ENCODE measurements around the gene ANKRD34A. TPM values are rescaled to one million over a fixed set of nuclear protein-coding genes. Genes with fewer than 3 reads are reported as not detected.

Gene ANKRD34A
- total and polyA plus RNA-seq, 10 donors: 0.57 to 3.1 (median 1.1) TPM

DNA sequence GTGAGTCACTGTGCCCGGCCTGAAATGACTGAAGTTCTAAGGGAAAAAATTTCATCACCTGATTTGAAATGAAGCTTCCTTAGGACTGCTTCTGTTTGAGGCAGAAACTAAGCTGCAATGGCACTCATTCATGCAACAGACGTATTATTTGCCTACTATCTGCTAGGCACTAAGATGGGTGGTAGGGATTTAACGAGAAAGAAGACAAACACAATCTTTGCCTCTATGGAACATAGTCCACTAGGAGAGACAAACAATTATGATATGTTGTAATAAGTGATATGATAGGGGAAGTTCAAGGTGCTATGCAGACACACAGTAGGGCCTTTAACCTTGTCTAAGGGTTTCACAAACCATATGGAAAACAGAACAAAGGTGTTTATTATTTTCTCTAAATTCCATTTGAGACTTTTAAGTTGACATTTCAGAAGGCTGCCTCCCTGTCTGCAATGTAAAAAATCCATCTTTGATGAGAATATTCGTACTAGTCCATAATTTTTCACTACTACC, 17.8 kb downstream of the ANKRD34A start:
- DNase-seq: no peak
- no peak for TF ChIP-seq POLR2A (IDR thresholded peaks at IDR 0.05)
- TF ChIP-seq, protein P1, sequence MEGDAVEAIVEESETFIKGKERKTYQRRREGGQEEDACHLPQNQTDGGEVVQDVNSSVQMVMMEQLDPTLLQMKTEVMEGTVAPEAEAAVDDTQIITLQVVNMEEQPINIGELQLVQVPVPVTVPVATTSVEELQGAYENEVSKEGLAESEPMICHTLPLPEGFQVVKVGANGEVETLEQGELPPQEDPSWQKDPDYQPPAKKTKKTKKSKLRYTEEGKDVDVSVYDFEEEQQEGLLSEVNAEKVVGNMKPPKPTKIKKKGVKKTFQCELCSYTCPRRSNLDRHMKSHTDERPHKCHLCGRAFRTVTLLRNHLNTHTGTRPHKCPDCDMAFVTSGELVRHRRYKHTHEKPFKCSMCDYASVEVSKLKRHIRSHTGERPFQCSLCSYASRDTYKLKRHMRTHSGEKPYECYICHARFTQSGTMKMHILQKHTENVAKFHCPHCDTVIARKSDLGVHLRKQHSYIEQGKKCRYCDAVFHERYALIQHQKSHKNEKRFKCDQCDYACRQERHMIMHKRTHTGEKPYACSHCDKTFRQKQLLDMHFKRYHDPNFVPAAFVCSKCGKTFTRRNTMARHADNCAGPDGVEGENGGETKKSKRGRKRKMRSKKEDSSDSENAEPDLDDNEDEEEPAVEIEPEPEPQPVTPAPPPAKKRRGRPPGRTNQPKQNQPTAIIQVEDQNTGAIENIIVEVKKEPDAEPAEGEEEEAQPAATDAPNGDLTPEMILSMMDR (IDR thresholded peaks at IDR 0.05 in 8 of 11, conservative IDR thresholded peaks at IDR 0.05 in 3 of 11): no peak
- TF ChIP-seq POLR2AphosphoS5 (IDR thresholded peaks at IDR 0.05): no peak
- whole genome bisulfite sequencing, 5 donors: 93 to 96% (median 94%) methylated on average over 4 of the region's 4 CpGs

DNA sequence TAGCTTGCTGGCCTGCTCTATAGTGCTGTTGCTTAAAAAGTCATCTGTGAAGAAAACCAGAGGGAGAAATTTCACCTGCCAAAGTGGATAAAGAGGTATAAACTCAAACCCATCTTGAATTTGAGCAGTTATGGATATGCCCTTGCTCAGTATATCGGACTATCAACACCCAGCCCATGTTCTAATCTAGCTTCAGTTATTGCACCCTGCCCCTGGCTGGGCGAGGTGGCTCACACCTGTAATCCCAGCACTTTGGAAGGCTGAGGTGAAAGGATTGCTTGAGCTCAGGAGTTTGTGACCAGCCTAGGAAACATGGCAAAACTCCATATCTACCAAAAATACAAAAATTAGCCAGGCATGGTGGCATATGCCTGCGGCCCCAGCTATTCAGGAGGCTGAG, 19.8 kb downstream of the ANKRD34A start:
- intact Hi-C loops (cut with DNase I; ENCODE audit: low total_unique reads): no loop called here
- no peak overlapping the region for H3K4me3 ChIP-seq
- no peak for DNase-seq
- TF ChIP-seq POLR2A (IDR thresholded peaks at IDR 0.05) (no peak), POLR2AphosphoS5 (IDR thresholded peaks at IDR 0.05) (no peak)
- TF ChIP-seq, protein P1 (IDR thresholded peaks at IDR 0.05 in 8 of 11, conservative IDR thresholded peaks at IDR 0.05 in 3 of 11): no peak
- H3K36me3 ChIP-seq: peaks cover 0 to 88% (median 30%) of the 10 kb centered on the region in 6 donors
- no peaks in the 10 kb centered on the region for H3K9me3 ChIP-seq
- no peak overlapping the region for H3K27ac ChIP-seq
- WGBS, 5 donors: 78 to 99% (median 97%) methylated on average over 3 of the region's 3 CpGs
- H3K4me1 ChIP-seq: peaks cover 0 to 25% (median 7%) of the 10 kb centered on the region in 6 donors
- H3K27me3 ChIP-seq (replicated peaks in 1 of 7): no peaks in the 10 kb centered on the region

More for the DNA sequence above, 17.8 kb downstream of the ANKRD34A start:
- Histone ChIP-seq H3K9me3 (no peaks in the 10 kb centered on the region), H3K4me1 (peaks cover 0 to 41% (median 16%) of the 10 kb centered on the region in 6 donors), H3K27ac (no peak overlapping the region), H3K27me3 (replicated peaks in 1 of 7) (no peaks in the 10 kb centered on the region), H3K36me3 (peaks cover 0 to 87% (median 20%) of the 10 kb centered on the region in 6 donors), H3K4me3 (no peak overlapping the region)
- intact Hi-C loops (cut with DNase I; ENCODE audit: low total_unique reads): no loop called here

DNA sequence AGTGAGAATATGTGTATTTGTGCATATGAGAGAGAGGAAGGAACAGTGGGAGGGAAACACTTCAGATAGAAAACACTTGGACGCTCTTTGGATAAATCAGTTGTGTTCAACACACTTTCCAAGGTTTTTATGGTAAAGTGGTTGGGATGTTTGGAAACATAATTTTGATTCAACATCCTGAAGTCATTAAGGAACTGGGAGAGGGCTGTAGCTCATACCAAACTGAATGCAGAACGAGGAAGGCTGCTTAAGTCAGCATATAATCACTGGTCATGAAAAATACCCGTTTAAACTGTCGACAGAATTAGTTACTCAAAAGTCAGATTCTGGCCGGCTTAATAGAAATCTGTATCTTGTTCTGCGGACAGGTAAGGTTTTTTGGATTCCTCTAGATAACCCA, 21.5 kb downstream of the ANKRD34A start:
- Histone ChIP-seq H3K4me1 (peaks cover 0 to 20% (median 4%) of the 10 kb centered on the region in 6 donors), H3K9me3 (no peaks in the 10 kb centered on the region), H3K27me3 (replicated peaks in 1 of 7) (no peaks in the 10 kb centered on the region), H3K27ac (peak overlapping the region in 6 of 8 donors; percentile 16 to 66 (median 48)), H3K4me3 (no peak overlapping the region), H3K36me3 (peaks cover 0 to 95% (median 30%) of the 10 kb centered on the region in 6 donors)
- 69 to 83% (median 76%) methylated on average over 6 of the region's 6 CpGs for WGBS, 5 donors
- no peak for DNase-seq
- intact Hi-C loops (cut with DNase I; ENCODE audit: low total_unique reads): no loop called here
- TF ChIP-seq POLR2A (IDR thresholded peaks at IDR 0.05) (no peak), POLR2AphosphoS5 (IDR thresholded peaks at IDR 0.05) (no peak)
- TF ChIP-seq, protein P1 (IDR thresholded peaks at IDR 0.05 in 8 of 11, conservative IDR thresholded peaks at IDR 0.05 in 3 of 11): no peak

GRCh38 chr1:145942405-145942804, 22.0 kb downstream of the ANKRD34A start:
- Histone ChIP-seq H3K4me3 (no peak overlapping the region), H3K4me1 (peaks cover 0 to 25% (median 7%) of the 10 kb centered on the region in 6 donors), H3K27ac (peak overlapping the region in 5 of 8 donors; percentile 4 to 66 (median 56)), H3K27me3 (replicated peaks in 1 of 7) (no peaks in the 10 kb centered on the region), H3K36me3 (peaks cover 0 to 97% (median 30%) of the 10 kb centered on the region in 6 donors), H3K9me3 (no peaks in the 10 kb centered on the region)
- intact Hi-C loops (cut with DNase I; ENCODE audit: low total_unique reads): no loop called here
- DNase-seq: no peak
- TF ChIP-seq POLR2AphosphoS5 (IDR thresholded peaks at IDR 0.05): no peak
- no peak for TF ChIP-seq POLR2A (IDR thresholded peaks at IDR 0.05)
- TF ChIP-seq, protein P1 (IDR thresholded peaks at IDR 0.05 in 8 of 11, conservative IDR thresholded peaks at IDR 0.05 in 3 of 11): no peak
- WGBS, 5 donors: 73 to 91% (median 79%) methylated on average over 4 of the region's 4 CpGs
